HepG2 (cell line): ENCODE data around the gene PLEKHA8. TPM values are rescaled to one million over a fixed set of nuclear protein-coding genes. Genes with fewer than 3 reads are reported as not detected.
A peak's percentile ranks its signal among the peaks of the same experiment; 100 is the strongest.

Source experiments
- ARNT2 ChIP-seq: sonication (generic); formaldehyde crosslinking; IDR thresholded peaks from 2 replicates; pipeline ENCODE4 v1.8.0; 2022; ENCODE audit warnings: mild to moderate bottlenecking, low read depth, missing genetic modification reagents, moderate library complexity
- FOXM1 ChIP-seq: sonication (generic); formaldehyde crosslinking; IDR thresholded peaks from 2 replicates; pipeline ENCODE4 v1.5.0; 2020; ENCODE audit warnings: missing genetic modification reagents
- HNRNPL ChIP-seq: fragments of 200-400 bp; formaldehyde crosslinking; IDR thresholded peaks from 2 replicates; pipeline ENCODE4 v1.6.1; 2017; ENCODE audit warnings: mild to moderate bottlenecking, low read depth, low read length
- HOXA3 ChIP-seq: sonication (generic); formaldehyde crosslinking; IDR thresholded peaks from 2 replicates; pipeline ENCODE4 v1.5.0; 2020; ENCODE audit warnings: missing genetic modification reagents
- HOXA9 ChIP-seq: sonication (generic); formaldehyde crosslinking; IDR thresholded peaks from 2 replicates; pipeline ENCODE4 v1.8.1; 2022; ENCODE audit warnings: missing genetic modification reagents, mild to moderate bottlenecking, moderate library complexity, borderline replicate concordance
- MAZ ChIP-seq, 2 experiments: sonication (generic) in 1 of 2; formaldehyde crosslinking in 1 of 2; IDR thresholded peaks; 2 replicates each; pipeline versions ENCODE4 v1.5.0 to v1.6.1; 2012 to 2020; ENCODE audit warnings: low read depth in 2 of 2, mild to moderate bottlenecking in 2 of 2, borderline replicate concordance in 1 of 2, improper control_type of control experiment in 1 of 2, low read length in 1 of 2, missing genetic modification reagents in 1 of 2, moderate library complexity in 1 of 2
- MED13 ChIP-seq: sonication (generic); formaldehyde crosslinking; IDR thresholded peaks from 2 replicates; pipeline ENCODE4 v1.5.0; 2020; ENCODE audit warnings: missing genetic modification reagents
- NR2F1 ChIP-seq, 2 experiments: fragments of 450-650 bp in 1 of 2; formaldehyde crosslinking in 1 of 2; IDR thresholded peaks; 2 replicates each; pipeline versions ENCODE4 v1.5.0 to v1.6.1; 2016 to 2020; ENCODE audit warnings: mild to moderate bottlenecking in 1 of 2, missing compliant biosample characterization in 1 of 2, missing genetic modification reagents in 1 of 2, moderate library complexity in 1 of 2
- POLR2AphosphoS5 ChIP-seq: IDR thresholded peaks from 2 replicates; pipeline ENCODE4 v1.6.1; 2012; ENCODE audit warnings: low read depth, low read length
- RBAK ChIP-seq: sonication (generic); formaldehyde crosslinking; IDR thresholded peaks from 2 replicates; pipeline ENCODE4 v1.5.1; 2020; ENCODE audit warnings: mild to moderate bottlenecking, missing genetic modification reagents
- TBL1XR1 ChIP-seq: fragments of 150-350 bp; IDR thresholded peaks from 2 replicates; pipeline ENCODE4 v1.6.1; 2014; ENCODE audit warnings: borderline replicate concordance, low read length; ENCODE audit not compliant: partially characterized antibody
- TCF7L2 ChIP-seq: IDR thresholded peaks from 2 replicates; pipeline ENCODE4 v1.6.1; 2011; ENCODE audit warnings: mild to moderate bottlenecking, low read depth, low read length, moderate library complexity
- ZBTB8A ChIP-seq: sonication (generic); formaldehyde crosslinking; IDR thresholded peaks from 2 replicates; pipeline ENCODE4 v1.4.0; 2020; ENCODE audit warnings: mild to moderate bottlenecking, low read depth, missing genetic modification reagents, borderline replicate concordance
- ZIK1 ChIP-seq: sonication (generic); formaldehyde crosslinking; IDR thresholded peaks from 2 replicates; pipeline ENCODE4 v1.5.0; 2020; ENCODE audit warnings: mild to moderate bottlenecking, low read depth, missing genetic modification reagents, borderline replicate concordance
- ZKSCAN1 ChIP-seq: fragments of 150-350 bp; IDR thresholded peaks from 2 replicates; pipeline ENCODE4 v1.6.1; 2014; ENCODE audit warnings: low read length
- ZNF121 ChIP-seq: sonication (generic); formaldehyde crosslinking; IDR thresholded peaks from 2 replicates; pipeline ENCODE4 v1.5.0; 2020; ENCODE audit warnings: mild to moderate bottlenecking, missing genetic modification reagents
- ZNF335 ChIP-seq: sonication (generic); formaldehyde crosslinking; IDR thresholded peaks from 2 replicates; pipeline ENCODE4 v1.4.0; 2020; ENCODE audit warnings: missing genetic modification reagents
- ZNF33B ChIP-seq: sonication (generic); formaldehyde crosslinking; IDR thresholded peaks from 2 replicates; pipeline ENCODE4 v1.5.1; 2020; ENCODE audit warnings: mild to moderate bottlenecking, missing genetic modification reagents
- ZNF772 ChIP-seq: sonication (generic); formaldehyde crosslinking; IDR thresholded peaks from 2 replicates; pipeline ENCODE4 v1.5.0; 2020; ENCODE audit warnings: mild to moderate bottlenecking, missing genetic modification reagents
- ZNF816 ChIP-seq: sonication (generic); formaldehyde crosslinking; IDR thresholded peaks from 2 replicates; pipeline ENCODE4 v1.8.0; 2022; ENCODE audit warnings: missing genetic modification reagents, mild to moderate bottlenecking, borderline replicate concordance
- ZNF850 ChIP-seq: sonication (generic); formaldehyde crosslinking; conservative IDR thresholded peaks from 2 replicates; pipeline ENCODE4 v1.9.0; 2021; ENCODE audit warnings: mild to moderate bottlenecking, missing genetic modification reagents
- polyA plus RNA-seq, 8 experiments: library from polyadenylated mRNA; depleted of rRNA in 3 of 8; stranded (reverse) in 7 of 8; unstranded in 1 of 8; fragments of >200 nt; fragmentation: Illumina TruSeq in 4 of 8; extraction: Trizol in 4 of 8; gene quantifications; 2 replicates each; pipeline versions ENCODE4 v1.2.1 to v1.2.3, GENCODE V29; 2011 to 2016; ENCODE audit warnings: low read depth in 4 of 8, missing spikeins in 1 of 8, mixed read lengths in 1 of 8; ENCODE audit not compliant: insufficient read depth in 1 of 8
- total RNA-seq, 5 experiments: library from RNA; depleted of rRNA; stranded (reverse); fragments of >200 nt; fragmentation: Illumina TruSeq; extraction: Trizol; gene quantifications; 2 replicates each; pipeline ENCODE4 v1.2.3, GENCODE V29; 2016; ENCODE audit warnings: low read depth in 1 of 5
- TF ChIP-seq, protein P1 (sequence below): sonication (generic); formaldehyde crosslinking; IDR thresholded peaks from 2 replicates; pipeline ENCODE4 v1.5.0; 2020; ENCODE audit warnings: mild to moderate bottlenecking, missing genetic modification reagents
- TF ChIP-seq, protein P2 (sequence below): sonication (generic); formaldehyde crosslinking; IDR thresholded peaks from 2 replicates; pipeline ENCODE4 v1.8.0; 2022; ENCODE audit warnings: missing genetic modification reagents, low read depth, mild to moderate bottlenecking, borderline replicate concordance
- TF ChIP-seq, protein P3 (sequence below), 2 experiments: fragments of 450-650 bp in 1 of 2; sonication (generic) in 1 of 2; formaldehyde crosslinking; IDR thresholded peaks; 2 replicates each; pipeline versions ENCODE4 v1.5.0 to v1.8.0; 2020 to 2022; ENCODE audit warnings: mild to moderate bottlenecking in 1 of 2, missing genetic modification reagents in 1 of 2
- TF ChIP-seq, protein P4 (sequence below): IDR thresholded peaks from 2 replicates; pipeline ENCODE4 v1.6.1; 2016

Gene PLEKHA8
- total and polyA plus RNA-seq, 2 of the 13 experiments (the other 11 are each of a cell fraction or from before 2014, with no cell fraction given): 12.5 to 26.4 TPM

DNA sequence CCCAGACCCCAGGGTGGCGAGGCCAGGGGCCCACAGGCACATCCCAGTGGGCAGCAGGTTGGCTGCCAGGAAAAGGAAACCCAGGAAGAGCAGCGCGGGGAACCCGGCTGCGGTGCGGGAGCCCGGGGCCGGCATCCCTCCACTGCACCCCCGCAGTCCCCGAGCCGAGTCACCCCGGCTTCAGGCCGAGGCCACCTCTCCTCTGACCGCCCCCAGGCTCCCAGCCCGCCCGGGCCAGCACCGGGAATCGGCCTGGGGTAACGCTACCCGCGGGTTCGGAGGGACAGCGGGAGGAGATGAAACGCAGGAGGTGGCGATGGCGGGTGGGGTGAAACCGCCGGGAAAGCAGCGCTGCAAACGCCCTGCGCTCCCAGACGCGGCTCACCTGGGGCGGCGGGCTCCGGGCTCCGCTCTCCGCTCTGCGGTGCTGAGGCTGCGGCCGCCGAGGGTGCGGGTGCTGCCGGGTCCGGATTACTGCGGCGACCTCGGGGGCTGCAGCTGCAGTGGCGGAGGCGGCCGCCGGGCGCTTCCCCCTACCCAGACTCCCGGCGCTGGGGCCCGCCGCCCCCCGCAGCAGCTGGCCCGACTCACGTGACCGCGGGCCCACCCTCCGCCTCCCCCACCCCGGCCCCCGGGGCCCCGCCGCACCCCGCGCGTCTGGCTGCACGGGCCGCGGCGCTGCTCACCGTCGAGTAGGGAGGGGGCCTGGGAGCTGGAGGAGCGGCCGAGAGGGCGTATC, 38.8 kb upstream of the PLEKHA8 start, which contains the start of gene SCRN1 (continued):
- TF ChIP-seq NR2F1 (CRISPR knock-in tag; IDR thresholded peaks at IDR 0.05) (no peak), ZNF33B (no peak), ZBTB8A (no peak), ZNF121 (peak; percentile 63; the same call in 1 of the 2 replicates), ARNT2 (CRISPR knock-in tag) (0 out of 2 replicates have a peak, but pooled peaks have one; percentile 34), HNRNPL (0 out of 2 replicates have a peak, but pooled peaks have one; percentile 11), TBL1XR1 (no peak), ZNF772 (no peak; the same call in 1 of the 2 replicates), FOXM1 (CRISPR knock-in tag) (0 out of 2 replicates have a peak, but pooled peaks have one; percentile 6), MED13 (CRISPR knock-in tag) (no peak), TCF7L2 (no peak), ZNF335 (CRISPR knock-in tag) (no peak), MAZ (IDR thresholded peaks at IDR 0.05; ENCODE audit: borderline replicate concordance, low read depth, low read length) (no peak), MAZ (CRISPR knock-in tag; IDR thresholded peaks at IDR 0.05; ENCODE audit: low read depth) (peak; percentile 51; the same call in 1 of the 2 replicates), HOXA3 (CRISPR knock-in tag) (0 out of 2 replicates have a peak, but pooled peaks have one; percentile 5), ZIK1 (CRISPR knock-in tag) (no peak), POLR2AphosphoS5 (peak; percentile 39; the same call in 1 of the 2 replicates), HOXA9 (CRISPR knock-in tag) (peak; percentile 22; the same call in 1 of the 2 replicates), ZNF816 (no peak), RBAK (CRISPR knock-in tag) (no peak), ZNF850 (CRISPR knock-in tag) (no peak), ZKSCAN1 (no peak)
- TF ChIP-seq, protein P1, sequence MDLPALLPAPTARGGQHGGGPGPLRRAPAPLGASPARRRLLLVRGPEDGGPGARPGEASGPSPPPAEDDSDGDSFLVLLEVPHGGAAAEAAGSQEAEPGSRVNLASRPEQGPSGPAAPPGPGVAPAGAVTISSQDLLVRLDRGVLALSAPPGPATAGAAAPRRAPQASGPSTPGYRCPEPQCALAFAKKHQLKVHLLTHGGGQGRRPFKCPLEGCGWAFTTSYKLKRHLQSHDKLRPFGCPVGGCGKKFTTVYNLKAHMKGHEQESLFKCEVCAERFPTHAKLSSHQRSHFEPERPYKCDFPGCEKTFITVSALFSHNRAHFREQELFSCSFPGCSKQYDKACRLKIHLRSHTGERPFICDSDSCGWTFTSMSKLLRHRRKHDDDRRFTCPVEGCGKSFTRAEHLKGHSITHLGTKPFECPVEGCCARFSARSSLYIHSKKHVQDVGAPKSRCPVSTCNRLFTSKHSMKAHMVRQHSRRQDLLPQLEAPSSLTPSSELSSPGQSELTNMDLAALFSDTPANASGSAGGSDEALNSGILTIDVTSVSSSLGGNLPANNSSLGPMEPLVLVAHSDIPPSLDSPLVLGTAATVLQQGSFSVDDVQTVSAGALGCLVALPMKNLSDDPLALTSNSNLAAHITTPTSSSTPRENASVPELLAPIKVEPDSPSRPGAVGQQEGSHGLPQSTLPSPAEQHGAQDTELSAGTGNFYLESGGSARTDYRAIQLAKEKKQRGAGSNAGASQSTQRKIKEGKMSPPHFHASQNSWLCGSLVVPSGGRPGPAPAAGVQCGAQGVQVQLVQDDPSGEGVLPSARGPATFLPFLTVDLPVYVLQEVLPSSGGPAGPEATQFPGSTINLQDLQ (CRISPR knock-in tag): no peak
- TF ChIP-seq, protein P2, sequence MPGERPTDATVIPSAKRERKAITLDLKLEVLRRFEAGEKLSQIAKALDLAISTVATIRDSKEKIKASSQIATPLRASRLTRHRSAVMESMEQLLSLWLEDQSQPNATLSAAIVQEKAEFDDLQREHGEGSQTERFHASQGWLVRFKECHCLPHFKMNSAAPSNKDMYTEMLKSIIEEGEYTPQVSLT (CRISPR knock-in tag): no peak
- TF ChIP-seq, protein P3, sequence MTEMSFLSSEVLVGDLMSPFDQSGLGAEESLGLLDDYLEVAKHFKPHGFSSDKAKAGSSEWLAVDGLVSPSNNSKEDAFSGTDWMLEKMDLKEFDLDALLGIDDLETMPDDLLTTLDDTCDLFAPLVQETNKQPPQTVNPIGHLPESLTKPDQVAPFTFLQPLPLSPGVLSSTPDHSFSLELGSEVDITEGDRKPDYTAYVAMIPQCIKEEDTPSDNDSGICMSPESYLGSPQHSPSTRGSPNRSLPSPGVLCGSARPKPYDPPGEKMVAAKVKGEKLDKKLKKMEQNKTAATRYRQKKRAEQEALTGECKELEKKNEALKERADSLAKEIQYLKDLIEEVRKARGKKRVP (CRISPR knock-in tag; IDR thresholded peaks at IDR 0.05): no peak; a peak in 1 of 4 replicates
- TF ChIP-seq, protein P4, sequence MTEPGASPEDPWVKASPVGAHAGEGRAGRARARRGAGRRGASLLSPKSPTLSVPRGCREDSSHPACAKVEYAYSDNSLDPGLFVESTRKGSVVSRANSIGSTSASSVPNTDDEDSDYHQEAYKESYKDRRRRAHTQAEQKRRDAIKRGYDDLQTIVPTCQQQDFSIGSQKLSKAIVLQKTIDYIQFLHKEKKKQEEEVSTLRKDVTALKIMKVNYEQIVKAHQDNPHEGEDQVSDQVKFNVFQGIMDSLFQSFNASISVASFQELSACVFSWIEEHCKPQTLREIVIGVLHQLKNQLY: no peak
